MM.1S (cell line): ENCODE measurements around the gene MORN5.
"Not testable (repeated sequence)": the region's sequence is repeated elsewhere in the genome, so short reads cannot be mapped to it uniquely, and the experiment has no call there.

Experiments used
- DNase-seq: peaks from one replicate; pipeline ENCODE4 v3.0.0-alpha.2; 2015
- H2AFZ ChIP-seq: fragments of 300-600 bp; sonication (generic); 2 replicates; pipeline ENCODE4 v1.6.0; 2016; ENCODE audit warnings: antibody characterized with exemption, low read length
- H3F3A ChIP-seq: fragments of 300-600 bp; sonication (generic); 2 replicates; pipeline ENCODE4 v1.6.1; 2016; ENCODE audit warnings: mild to moderate bottlenecking, antibody characterized with exemption, low read length, moderate library complexity, mixed read lengths; ENCODE audit not compliant: insufficient read depth
- H3K27ac ChIP-seq: fragments of 300-600 bp; sonication (generic); 2 replicates; pipeline ENCODE4 v1.5.1; 2016; ENCODE audit warnings: mild to moderate bottlenecking, low read length
- H3K27me3 ChIP-seq: fragments of 300-600 bp; sonication (generic); replicated peaks from 2 replicates; pipeline ENCODE4 v1.6.0; 2016; ENCODE audit warnings: low read length; ENCODE audit not compliant: insufficient read depth
- H3K36me3 ChIP-seq: fragments of 300-600 bp; sonication (generic); replicated peaks from 2 replicates; pipeline ENCODE4 v1.6.1; 2016; ENCODE audit warnings: mild to moderate bottlenecking, low read length, mixed read lengths; ENCODE audit not compliant: insufficient read depth
- H3K4me1 ChIP-seq: fragments of 300-600 bp; sonication (generic); 2 replicates; pipeline ENCODE4 v1.6.1; 2016; ENCODE audit warnings: low read length, mixed read lengths
- H3K4me2 ChIP-seq: fragments of 300-600 bp; sonication (generic); 2 replicates; pipeline ENCODE4 v1.6.0; 2016; ENCODE audit warnings: low read depth, low read length
- H3K4me3 ChIP-seq: fragments of 300-600 bp; sonication (generic); 2 replicates; pipeline ENCODE4 v1.5.1; 2016; ENCODE audit warnings: low read length, mixed read lengths
- H3K79me2 ChIP-seq: fragments of 300-600 bp; sonication (generic); 2 replicates; pipeline ENCODE4 v1.6.1; 2016; ENCODE audit warnings: mixed run types, low read length, mixed read lengths
- H3K9ac ChIP-seq: fragments of 300-600 bp; sonication (generic); 2 replicates; pipeline ENCODE4 v1.6.1; 2016; ENCODE audit warnings: low read length, mixed read lengths
- H3K9me2 ChIP-seq: fragments of 300-600 bp; sonication (generic); replicated peaks from 2 replicates; pipeline ENCODE4 v1.6.1; 2016; ENCODE audit warnings: mild to moderate bottlenecking, low read length, mixed read lengths; ENCODE audit not compliant: insufficient read depth
- H3K9me3 ChIP-seq: fragments of 300-600 bp; sonication (generic); replicated peaks from 2 replicates; pipeline ENCODE4 v1.6.1; 2016; ENCODE audit warnings: mild to moderate bottlenecking, low read length, mixed read lengths; ENCODE audit not compliant: insufficient read depth
- H4K20me1 ChIP-seq: fragments of 300-600 bp; sonication (generic); 2 replicates; pipeline ENCODE4 v1.6.1; 2016; ENCODE audit warnings: mild to moderate bottlenecking, low read length, moderate library complexity, mixed read lengths; ENCODE audit not compliant: insufficient read depth
- EZH2 ChIP-seq: fragments of 300-600 bp; sonication (generic); optimal IDR thresholded peaks from 2 replicates; pipeline ENCODE3; 2017; ENCODE audit warnings: low read depth, mild to moderate bottlenecking, antibody characterized with exemption, low read length, mixed read lengths
- EZH2phosphoT487 ChIP-seq: fragments of 300-600 bp; sonication (generic); IDR thresholded peaks from 2 replicates; pipeline ENCODE4 v1.6.1; 2018; ENCODE audit warnings: antibody characterized with exemption, low read length
- TF ChIP-seq, protein P1 (sequence below): fragments of 300-600 bp; sonication (generic); IDR thresholded peaks from 2 replicates; pipeline ENCODE4 v1.5.1; 2016; ENCODE audit warnings: antibody characterized with exemption, low read length, mixed read lengths

The MORN5 gene

DNA sequence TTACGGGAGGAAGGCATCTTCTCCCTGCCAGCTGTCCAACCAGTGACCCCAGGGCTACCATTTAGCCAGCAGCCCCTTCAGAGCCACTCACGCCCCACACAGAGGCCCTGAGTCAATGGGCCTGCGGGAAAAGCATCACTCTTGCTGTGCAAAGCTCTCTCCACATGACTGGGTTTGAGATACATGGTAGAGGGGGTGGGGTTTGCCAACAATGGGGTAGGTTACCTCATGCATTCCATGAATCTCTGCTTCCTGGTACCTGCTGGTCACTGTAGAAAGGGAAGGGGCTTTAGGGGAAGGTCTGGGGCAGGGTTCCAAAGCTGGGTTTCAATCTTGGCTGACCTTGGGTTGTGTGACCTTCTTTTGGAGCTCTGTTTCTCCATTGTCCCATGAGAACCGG, 43.7 kb upstream of the MORN5 start:
- H3K27ac ChIP-seq, result no peak overlapping the region
- no peaks in the 10 kb centered on the region for H3K36me3 ChIP-seq
- H3K9ac ChIP-seq, result no peak overlapping the region
- TF ChIP-seq EZH2 (no peak), EZH2phosphoT487 (no peak)
- TF ChIP-seq, protein P1, sequence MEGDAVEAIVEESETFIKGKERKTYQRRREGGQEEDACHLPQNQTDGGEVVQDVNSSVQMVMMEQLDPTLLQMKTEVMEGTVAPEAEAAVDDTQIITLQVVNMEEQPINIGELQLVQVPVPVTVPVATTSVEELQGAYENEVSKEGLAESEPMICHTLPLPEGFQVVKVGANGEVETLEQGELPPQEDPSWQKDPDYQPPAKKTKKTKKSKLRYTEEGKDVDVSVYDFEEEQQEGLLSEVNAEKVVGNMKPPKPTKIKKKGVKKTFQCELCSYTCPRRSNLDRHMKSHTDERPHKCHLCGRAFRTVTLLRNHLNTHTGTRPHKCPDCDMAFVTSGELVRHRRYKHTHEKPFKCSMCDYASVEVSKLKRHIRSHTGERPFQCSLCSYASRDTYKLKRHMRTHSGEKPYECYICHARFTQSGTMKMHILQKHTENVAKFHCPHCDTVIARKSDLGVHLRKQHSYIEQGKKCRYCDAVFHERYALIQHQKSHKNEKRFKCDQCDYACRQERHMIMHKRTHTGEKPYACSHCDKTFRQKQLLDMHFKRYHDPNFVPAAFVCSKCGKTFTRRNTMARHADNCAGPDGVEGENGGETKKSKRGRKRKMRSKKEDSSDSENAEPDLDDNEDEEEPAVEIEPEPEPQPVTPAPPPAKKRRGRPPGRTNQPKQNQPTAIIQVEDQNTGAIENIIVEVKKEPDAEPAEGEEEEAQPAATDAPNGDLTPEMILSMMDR, result no peak
- H2AFZ ChIP-seq, result no peak overlapping the region
- no peaks in the 10 kb centered on the region for H3K4me1 ChIP-seq
- no peaks in the 10 kb centered on the region for H3K9me2 ChIP-seq
- DNase-seq, result no peak
- H3K4me3 ChIP-seq, result no peak overlapping the region
- H3K4me2 ChIP-seq, result no peak overlapping the region
- H4K20me1 ChIP-seq, result no peaks in the 10 kb centered on the region
- no peaks in the 10 kb centered on the region for H3F3A ChIP-seq
- H3K79me2 ChIP-seq, result no peaks in the 10 kb centered on the region
- H3K27me3 ChIP-seq, result peaks cover 4% of the 10 kb centered on the region; the same call in 1 of the 2 replicates
- H3K9me3 ChIP-seq, result no peaks in the 10 kb centered on the region

DNA sequence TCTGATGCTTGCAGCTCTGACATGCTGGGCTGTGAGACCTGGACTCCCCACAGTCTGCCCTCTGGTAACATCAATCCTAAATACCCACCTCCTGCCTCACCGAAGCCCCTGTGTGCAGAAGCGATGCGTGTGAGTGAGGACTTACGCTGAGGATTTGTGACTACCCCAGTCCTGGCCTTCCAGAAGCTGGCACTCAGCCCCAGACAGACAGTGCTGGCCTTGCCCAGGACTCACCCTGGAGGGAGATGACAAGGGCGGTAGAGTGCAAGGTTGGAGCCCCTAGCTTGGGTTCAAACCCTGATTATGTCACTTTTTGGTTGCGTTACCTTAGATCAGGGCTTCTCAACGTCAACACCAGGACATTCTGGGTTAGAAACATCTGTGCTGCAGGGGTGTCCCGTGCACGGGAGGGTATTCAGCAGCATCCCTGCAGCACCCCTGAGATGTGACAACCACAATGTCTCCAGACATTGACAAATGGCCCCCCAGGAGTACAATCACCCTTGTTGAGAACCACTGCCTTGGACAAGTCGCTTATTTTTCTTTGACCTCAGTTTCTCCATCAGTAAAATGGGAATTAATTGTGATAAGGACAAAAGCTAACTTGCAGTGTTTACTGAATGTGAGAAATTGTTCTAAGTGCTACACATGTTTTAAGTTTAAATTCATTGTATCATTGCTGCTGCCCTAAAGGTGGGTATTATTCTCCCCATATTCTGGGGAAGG, 43.1 kb upstream of the MORN5 start:
- H3K79me2 ChIP-seq, result no peaks in the 10 kb centered on the region
- no peaks in the 10 kb centered on the region for H3F3A ChIP-seq
- H3K4me2 ChIP-seq, result no peak overlapping the region
- no peaks in the 10 kb centered on the region for H4K20me1 ChIP-seq
- H3K4me1 ChIP-seq, result no peaks in the 10 kb centered on the region
- no peaks in the 10 kb centered on the region for H3K36me3 ChIP-seq
- H3K9me2 ChIP-seq, result no peaks in the 10 kb centered on the region
- H3K4me3 ChIP-seq, result no peak overlapping the region
- TF ChIP-seq EZH2phosphoT487 (no peak), EZH2 (no peak)
- TF ChIP-seq, protein P1, result no peak
- peaks cover 4% of the 10 kb centered on the region; the same call in 1 of the 2 replicates for H3K27me3 ChIP-seq
- no peak overlapping the region for H3K9ac ChIP-seq
- no peak overlapping the region for H3K27ac ChIP-seq
- no peak overlapping the region for H2AFZ ChIP-seq
- no peaks in the 10 kb centered on the region for H3K9me3 ChIP-seq
- no peak for DNase-seq

DNA sequence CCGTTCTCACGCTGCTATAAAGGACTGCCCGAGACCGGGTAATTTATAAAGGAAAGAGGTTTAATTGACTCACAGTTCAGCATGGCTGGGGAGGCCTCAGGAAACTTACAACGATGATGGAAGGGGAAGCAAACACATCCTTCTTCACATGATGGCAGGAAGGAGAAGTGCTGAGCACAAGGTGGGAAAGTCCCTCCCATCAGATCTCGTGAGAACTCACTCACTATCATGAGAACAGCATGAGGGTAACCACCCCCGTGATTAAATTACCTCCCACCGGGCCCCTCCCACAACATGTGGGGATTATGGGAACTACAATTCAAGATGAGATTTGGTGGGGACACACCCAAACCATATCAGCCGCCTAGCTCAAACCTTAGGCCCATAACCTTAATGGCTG, 42.5 kb upstream of the MORN5 start:
- not testable (repeated sequence) for H2AFZ ChIP-seq, H3K36me3 ChIP-seq

DNA sequence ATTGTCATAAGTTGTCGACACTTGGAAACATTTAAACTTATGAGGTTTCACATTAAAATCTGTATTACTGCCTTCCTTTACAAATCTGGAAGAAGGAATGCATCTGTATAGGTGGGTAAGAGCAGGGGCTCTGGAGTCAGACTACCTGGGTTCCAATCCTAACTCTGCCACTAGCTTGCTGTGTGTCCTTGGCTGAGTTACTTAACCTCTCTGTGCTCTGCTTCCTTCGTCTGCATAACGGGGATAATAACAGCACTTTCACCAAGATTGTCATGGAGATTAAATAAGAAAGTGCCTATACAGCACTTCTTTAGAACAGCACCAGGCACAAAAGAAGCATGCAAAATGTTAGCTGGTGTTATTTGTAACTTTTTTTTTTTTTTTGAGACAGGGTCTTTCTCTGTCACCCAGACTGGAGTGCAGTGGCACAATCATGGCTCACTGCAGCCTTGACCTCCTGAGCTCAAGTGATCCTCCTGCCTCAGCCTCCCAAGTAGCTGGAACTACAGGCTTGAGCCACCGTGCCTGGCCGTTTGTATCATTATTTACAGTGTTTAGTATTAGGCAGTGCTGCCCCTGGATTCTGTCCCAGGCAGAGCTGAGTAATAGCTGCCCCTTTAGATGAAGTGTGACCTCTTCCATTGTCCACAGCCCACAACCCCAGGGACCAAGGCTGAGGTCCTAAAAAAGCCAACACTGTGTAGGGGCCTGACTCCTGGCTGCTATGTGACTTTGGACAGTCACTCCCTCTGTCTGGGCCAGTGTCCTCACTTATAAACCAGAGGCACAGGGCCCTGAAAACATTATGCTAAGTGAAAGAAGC, 41.2 kb upstream of the MORN5 start:
- peaks cover 4% of the 10 kb centered on the region; the same call in 1 of the 2 replicates for H3K27me3 ChIP-seq
- no peaks in the 10 kb centered on the region for H4K20me1 ChIP-seq
- H3K9ac ChIP-seq, result no peak overlapping the region
- H2AFZ ChIP-seq, result no peak overlapping the region
- no peaks in the 10 kb centered on the region for H3K9me3 ChIP-seq
- H3K79me2 ChIP-seq, result no peaks in the 10 kb centered on the region
- H3K4me2 ChIP-seq, result no peak overlapping the region
- no peaks in the 10 kb centered on the region for H3K4me1 ChIP-seq
- H3K36me3 ChIP-seq, result no peaks in the 10 kb centered on the region
- no peak for DNase-seq
- no peak overlapping the region for H3K27ac ChIP-seq
- no peaks in the 10 kb centered on the region for H3F3A ChIP-seq
- TF ChIP-seq EZH2phosphoT487, result no peak
- TF ChIP-seq, protein P1, result no peak
- no peak for TF ChIP-seq EZH2
- no peak overlapping the region for H3K4me3 ChIP-seq
- no peaks in the 10 kb centered on the region for H3K9me2 ChIP-seq

More for the DNA sequence above, 42.5 kb upstream of the MORN5 start:
- H3K4me1 ChIP-seq, H3K4me2 ChIP-seq, H3K27ac ChIP-seq, H3K79me2 ChIP-seq, H4K20me1 ChIP-seq, H3F3A ChIP-seq, DNase-seq, H3K4me3 ChIP-seq, H3K9me3 ChIP-seq, H3K9me2 ChIP-seq, H3K27me3 ChIP-seq, H3K9ac ChIP-seq: not testable (repeated sequence)
